ENCODE results near the gene RALGPS1. TPM values are rescaled to one million over a fixed set of nuclear protein-coding genes. Genes with fewer than 3 reads are reported as not detected.

Gene RALGPS1
- total RNA-seq, 2 donors from 2014 or later, result 9.3 to 12.6 TPM

DNA sequence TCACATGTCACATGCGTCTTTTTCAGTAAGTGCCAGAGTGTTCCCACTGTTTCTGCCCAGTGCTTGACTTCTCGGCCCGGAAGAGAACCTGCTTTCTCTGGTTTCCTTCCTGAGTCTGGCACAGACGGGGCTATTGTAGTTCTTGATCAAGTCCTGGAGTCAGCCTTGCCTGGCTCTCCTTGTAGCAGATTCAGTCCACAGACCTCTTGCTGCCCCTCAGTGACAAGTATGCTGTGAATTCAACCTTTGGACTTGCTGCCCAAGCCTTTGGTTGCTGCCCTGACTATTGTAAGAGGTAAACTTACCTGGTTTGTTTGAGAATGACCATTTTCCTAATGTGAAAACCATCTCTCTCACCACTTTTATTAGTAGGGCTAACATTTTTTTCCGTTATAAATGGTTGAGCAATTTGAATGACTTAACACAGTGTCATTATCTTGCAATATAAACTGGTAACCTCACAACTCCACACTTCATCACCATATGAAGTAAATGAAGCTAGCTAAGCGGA is 29.4 kb upstream of the RALGPS1 start:
- H3K4me1 Mint-ChIP-seq, result peaks cover 6% of the 10 kb centered on the region
- H3K9me3 ChIP-seq (ENCODE audit: control insufficient read depth, low read length, poor library complexity, severe bottlenecking), result no peaks in the 10 kb centered on the region
- H3K27ac Mint-ChIP-seq, result no peak overlapping the region
- H3K36me3 Mint-ChIP-seq (ENCODE audit: low read depth), result no peaks in the 10 kb centered on the region
- ATAC-seq, result no peak
- DNase-seq, result no peak
- no peak overlapping the region for H3K4me3 Mint-ChIP-seq
- H3K27me3 Mint-ChIP-seq, result no peaks in the 10 kb centered on the region

DNA sequence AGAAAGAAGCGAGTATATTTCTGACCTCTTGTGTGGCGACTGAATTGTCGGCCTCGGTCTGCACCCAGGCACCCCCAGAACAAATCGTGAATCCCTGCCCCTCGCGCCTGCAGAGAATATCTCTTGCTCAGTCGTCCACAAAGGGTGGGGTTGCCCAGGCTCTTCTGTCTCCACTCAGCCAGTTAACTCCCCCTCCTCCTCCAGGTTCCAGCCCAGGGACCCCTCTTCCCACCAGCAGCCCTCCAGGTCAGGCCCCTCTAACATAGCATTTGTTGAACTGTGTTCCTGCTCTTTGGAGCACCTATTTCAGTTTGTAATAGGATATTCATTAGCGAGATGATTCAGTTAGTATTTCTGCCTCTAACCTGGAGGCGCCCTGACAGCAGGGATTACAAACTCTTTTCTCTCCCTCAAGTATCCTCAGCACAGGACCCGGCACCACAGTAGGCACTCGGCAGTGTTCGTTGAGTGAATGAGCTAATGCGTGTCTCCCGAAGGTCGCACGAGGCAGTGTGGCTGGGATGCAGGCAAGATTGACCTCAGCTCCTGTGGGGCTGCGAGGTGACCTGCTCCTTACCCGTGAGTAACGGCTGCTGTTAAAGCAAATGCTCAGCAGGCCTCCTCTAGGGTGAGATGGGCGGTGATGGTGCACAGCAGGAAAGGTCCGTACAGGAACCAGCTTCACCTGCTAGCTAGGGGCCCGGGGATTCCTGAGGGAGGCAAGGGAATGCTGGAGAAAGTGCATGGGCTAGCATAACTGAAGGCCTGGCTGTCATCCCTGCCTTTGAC is 28.4 kb upstream of the RALGPS1 start:
- no peaks in the 10 kb centered on the region for H3K36me3 Mint-ChIP-seq (ENCODE audit: low read depth)
- no peaks in the 10 kb centered on the region for H3K9me3 ChIP-seq (ENCODE audit: control insufficient read depth, low read length, poor library complexity, severe bottlenecking)
- ATAC-seq (no peak), DNase-seq (no peak)
- H3K27me3 Mint-ChIP-seq, result no peaks in the 10 kb centered on the region
- H3K27ac Mint-ChIP-seq, result no peak overlapping the region
- no peak overlapping the region for H3K4me3 Mint-ChIP-seq
- H3K4me1 Mint-ChIP-seq, result peaks cover 6% of the 10 kb centered on the region

DNA sequence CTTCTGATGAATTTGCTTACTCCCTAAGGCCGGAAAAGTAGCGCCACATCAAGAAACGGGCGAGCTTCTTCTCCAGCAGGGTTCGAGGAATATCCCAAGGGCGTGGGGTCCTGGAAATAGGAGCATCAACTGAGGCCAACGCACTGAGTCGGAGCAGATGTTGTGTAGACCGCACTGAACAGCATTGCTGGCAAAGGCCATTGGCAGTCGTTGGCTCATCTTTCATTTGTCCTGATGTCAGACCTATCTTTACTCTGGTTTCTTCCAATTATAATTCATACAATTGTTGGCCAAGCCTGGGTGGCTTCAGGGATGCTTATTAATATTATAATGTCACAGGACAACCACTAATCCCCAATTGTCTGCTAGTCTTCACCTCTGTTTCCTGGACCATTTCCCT is 27.7 kb upstream of the RALGPS1 start:
- Mint-ChIP-seq H3K36me3 (ENCODE audit: low read depth) (no peaks in the 10 kb centered on the region), H3K4me3 (no peak overlapping the region), H3K4me1 (peaks cover 4% of the 10 kb centered on the region), H3K27ac (no peak overlapping the region), H3K27me3 (no peaks in the 10 kb centered on the region)
- no peaks in the 10 kb centered on the region for H3K9me3 ChIP-seq (ENCODE audit: control insufficient read depth, low read length, poor library complexity, severe bottlenecking)
- ATAC-seq (no peak), DNase-seq (no peak)

DNA sequence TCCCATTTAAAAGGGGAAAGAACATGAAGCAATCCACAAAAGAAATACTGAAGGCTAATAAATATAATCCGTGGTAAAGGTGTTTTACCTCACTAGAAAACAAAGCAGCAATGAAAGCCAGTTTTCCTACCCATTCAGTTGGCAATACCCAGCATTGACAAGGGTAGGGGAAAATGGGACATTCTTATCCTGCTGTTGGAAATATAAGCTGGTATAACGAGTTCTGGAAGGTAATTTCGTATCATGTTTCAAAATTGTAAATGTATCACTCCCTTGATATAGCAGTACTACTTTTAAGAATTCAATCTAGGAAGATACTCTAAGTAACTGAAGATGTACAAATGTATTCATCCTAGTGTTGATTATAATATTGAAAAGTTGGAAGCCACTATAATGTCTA is 22.9 kb upstream of the RALGPS1 start:
- H3K27me3 Mint-ChIP-seq, result peaks cover 6% of the 10 kb centered on the region
- ATAC-seq (no peak), DNase-seq (no peak)
- no peak overlapping the region for H3K27ac Mint-ChIP-seq
- peaks cover 4% of the 10 kb centered on the region for H3K4me1 Mint-ChIP-seq
- no peak overlapping the region for H3K4me3 Mint-ChIP-seq
- no peaks in the 10 kb centered on the region for H3K9me3 ChIP-seq (ENCODE audit: control insufficient read depth, low read length, poor library complexity, severe bottlenecking)
- H3K36me3 Mint-ChIP-seq (ENCODE audit: low read depth), result no peaks in the 10 kb centered on the region

DNA sequence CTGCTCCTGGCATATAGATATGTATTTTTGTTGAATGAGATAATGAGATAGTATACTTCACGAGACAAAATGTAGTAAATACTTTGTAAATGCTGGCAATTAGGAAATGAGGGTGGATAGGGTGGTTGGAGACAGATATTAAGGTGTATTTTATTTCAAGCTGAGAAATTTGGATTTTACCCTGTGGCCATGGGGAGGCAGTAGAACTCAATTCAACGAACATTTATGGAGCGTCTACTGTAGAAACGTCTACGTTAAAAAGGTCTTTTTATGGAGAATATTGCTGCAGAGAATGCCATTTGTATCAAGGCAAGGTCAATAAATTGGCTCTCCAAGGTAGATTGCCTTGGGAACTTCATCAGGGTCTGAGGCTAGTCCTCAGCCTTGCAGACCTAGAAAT is 21.5 kb upstream of the RALGPS1 start:
- no peaks in the 10 kb centered on the region for H3K9me3 ChIP-seq (ENCODE audit: control insufficient read depth, low read length, poor library complexity, severe bottlenecking)
- peaks cover 4% of the 10 kb centered on the region for H3K4me1 Mint-ChIP-seq
- DNase-seq (no peak), ATAC-seq (no peak)
- no peak overlapping the region for H3K4me3 Mint-ChIP-seq
- no peak overlapping the region for H3K27ac Mint-ChIP-seq
- peaks cover 2% of the 10 kb centered on the region for H3K36me3 Mint-ChIP-seq (ENCODE audit: low read depth)
- peaks cover 20% of the 10 kb centered on the region for H3K27me3 Mint-ChIP-seq

DNA sequence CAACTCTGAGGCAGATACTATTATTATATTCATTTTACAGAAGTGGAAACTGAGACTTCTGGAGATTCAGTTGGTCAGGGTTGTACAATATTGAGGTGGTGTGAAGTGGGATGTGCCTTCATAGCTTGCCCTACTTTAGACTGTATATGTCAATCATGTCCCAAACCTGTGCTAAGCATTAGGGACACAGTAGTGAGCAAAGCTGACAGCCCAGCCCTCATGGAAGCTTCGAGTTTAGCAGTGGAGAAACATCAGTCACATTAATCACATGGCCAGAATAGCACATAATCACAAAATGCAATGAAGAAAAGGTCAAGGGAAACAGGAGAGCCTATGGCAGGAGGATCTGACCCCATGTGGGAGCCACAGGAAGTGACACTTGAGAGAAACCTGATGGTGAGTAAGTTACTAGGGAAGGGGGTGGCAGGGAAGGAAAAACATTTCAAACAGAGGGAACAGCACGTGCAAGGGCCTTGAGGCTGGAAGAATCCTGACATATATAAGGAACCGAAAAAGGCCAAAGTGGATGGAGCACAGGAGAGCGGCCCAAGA is 20.5 kb upstream of the RALGPS1 start:
- DNase-seq (no peak), ATAC-seq (no peak)
- H3K4me3 Mint-ChIP-seq, result no peak overlapping the region
- peaks cover 4% of the 10 kb centered on the region for H3K4me1 Mint-ChIP-seq
- H3K27me3 Mint-ChIP-seq, result peaks cover 20% of the 10 kb centered on the region
- H3K36me3 Mint-ChIP-seq (ENCODE audit: low read depth), result peaks cover 2% of the 10 kb centered on the region
- no peaks in the 10 kb centered on the region for H3K9me3 ChIP-seq (ENCODE audit: control insufficient read depth, low read length, poor library complexity, severe bottlenecking)
- no peak overlapping the region for H3K27ac Mint-ChIP-seq

DNA sequence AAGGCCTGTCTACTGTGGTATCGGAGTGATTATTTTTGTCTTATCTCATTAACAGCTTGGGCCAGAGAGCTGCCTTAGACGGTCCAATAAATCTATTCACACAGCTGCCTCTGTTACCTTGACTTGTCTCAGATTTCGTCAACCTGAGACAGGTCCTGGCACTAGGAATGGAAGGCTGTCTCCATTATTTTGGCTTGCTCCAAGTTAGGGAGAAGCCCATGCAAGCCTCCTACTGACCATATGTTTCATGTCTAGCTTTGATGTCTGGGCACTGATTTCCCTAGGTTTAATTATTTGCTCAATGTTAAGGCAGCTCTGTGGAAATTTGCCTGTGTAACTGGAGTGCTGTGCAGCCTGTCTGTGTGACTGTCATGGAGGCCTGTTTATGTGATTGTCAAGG is 12.4 kb upstream of the RALGPS1 start:
- Mint-ChIP-seq H3K36me3 (ENCODE audit: low read depth) (no peaks in the 10 kb centered on the region), H3K4me1 (no peaks in the 10 kb centered on the region), H3K27ac (no peak overlapping the region), H3K27me3 (peaks cover 13% of the 10 kb centered on the region), H3K4me3 (no peak overlapping the region)
- H3K9me3 ChIP-seq (ENCODE audit: control insufficient read depth, low read length, poor library complexity, severe bottlenecking), result no peaks in the 10 kb centered on the region
- ATAC-seq, result no peak
- DNase-seq, result no peak

DNA sequence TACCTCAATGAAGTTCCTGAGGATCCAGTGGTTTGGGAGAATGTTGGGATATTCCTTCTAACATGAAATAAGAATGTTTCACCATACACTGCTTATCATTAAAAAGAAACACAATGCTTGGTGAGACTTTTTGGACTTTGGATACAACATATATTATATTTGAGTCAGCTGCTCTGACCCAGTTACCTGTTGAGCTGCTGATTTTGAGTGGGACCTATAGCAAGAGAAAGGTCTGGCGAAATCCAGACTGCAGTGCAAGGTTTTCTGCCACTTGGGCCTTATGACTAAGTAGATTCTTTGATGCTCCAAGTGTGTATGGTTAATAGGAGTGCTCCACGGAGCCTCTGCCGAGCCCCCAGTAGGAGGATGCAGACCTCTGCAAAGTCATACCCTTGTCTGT is 10.0 kb upstream of the RALGPS1 start:
- H3K9me3 ChIP-seq (ENCODE audit: control insufficient read depth, low read length, poor library complexity, severe bottlenecking), result no peaks in the 10 kb centered on the region
- no peak for ATAC-seq
- no peak for DNase-seq
- no peaks in the 10 kb centered on the region for H3K36me3 Mint-ChIP-seq (ENCODE audit: low read depth)
- H3K4me1 Mint-ChIP-seq, result no peaks in the 10 kb centered on the region
- no peak overlapping the region for H3K4me3 Mint-ChIP-seq
- no peak overlapping the region for H3K27ac Mint-ChIP-seq
- peaks cover 23% of the 10 kb centered on the region for H3K27me3 Mint-ChIP-seq

DNA sequence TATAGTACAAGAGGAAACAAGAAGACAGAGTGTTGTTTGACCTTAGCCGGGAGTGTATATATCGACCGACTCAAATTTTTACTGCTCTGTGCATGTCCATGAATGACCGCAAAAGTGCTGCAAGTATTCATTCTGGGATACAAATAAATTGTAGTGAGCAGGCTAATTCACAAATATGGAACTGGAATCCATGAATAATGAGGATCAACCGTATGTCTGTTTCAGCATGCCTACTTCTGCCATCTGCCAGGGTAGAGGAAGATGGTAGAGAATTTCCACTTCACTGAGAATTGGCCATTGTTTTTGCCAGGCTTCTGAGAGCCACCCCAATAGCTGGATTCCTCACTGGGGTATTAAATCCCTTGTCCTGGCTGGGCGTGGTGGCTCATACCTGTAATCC is 8.5 kb upstream of the RALGPS1 start:
- no peaks in the 10 kb centered on the region for H3K36me3 Mint-ChIP-seq (ENCODE audit: low read depth)
- no peak overlapping the region for H3K27ac Mint-ChIP-seq
- peaks cover 25% of the 10 kb centered on the region for H3K27me3 Mint-ChIP-seq
- DNase-seq (no peak), ATAC-seq (no peak)
- no peaks in the 10 kb centered on the region for H3K4me1 Mint-ChIP-seq
- no peaks in the 10 kb centered on the region for H3K9me3 ChIP-seq (ENCODE audit: control insufficient read depth, low read length, poor library complexity, severe bottlenecking)
- H3K4me3 Mint-ChIP-seq, result no peak overlapping the region

DNA sequence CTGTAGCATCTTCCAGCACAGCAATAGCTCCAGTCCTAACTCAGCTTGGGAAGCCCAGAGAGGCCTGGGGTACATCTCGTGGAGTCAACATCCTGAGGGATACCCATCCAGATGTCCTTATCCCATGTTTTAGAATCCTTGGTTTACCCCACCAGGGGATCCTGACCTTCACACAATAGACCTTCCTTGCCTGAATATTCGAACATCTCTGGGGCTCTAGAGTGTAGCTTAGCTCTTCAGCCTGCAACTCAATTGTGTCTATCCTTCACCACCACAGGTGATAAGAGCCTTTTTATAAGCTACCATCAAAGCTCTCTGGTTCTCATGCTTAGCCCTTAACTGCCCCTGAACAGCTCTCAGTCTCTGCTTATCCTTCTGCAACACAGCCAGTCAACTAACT is 7.5 kb upstream of the RALGPS1 start:
- ATAC-seq (no peak), DNase-seq (no peak)
- Mint-ChIP-seq H3K4me3 (no peak overlapping the region), H3K27me3 (peaks cover 25% of the 10 kb centered on the region), H3K4me1 (no peaks in the 10 kb centered on the region), H3K36me3 (ENCODE audit: low read depth) (no peaks in the 10 kb centered on the region), H3K27ac (no peak overlapping the region)
- H3K9me3 ChIP-seq (ENCODE audit: control insufficient read depth, low read length, poor library complexity, severe bottlenecking), result no peaks in the 10 kb centered on the region

DNA sequence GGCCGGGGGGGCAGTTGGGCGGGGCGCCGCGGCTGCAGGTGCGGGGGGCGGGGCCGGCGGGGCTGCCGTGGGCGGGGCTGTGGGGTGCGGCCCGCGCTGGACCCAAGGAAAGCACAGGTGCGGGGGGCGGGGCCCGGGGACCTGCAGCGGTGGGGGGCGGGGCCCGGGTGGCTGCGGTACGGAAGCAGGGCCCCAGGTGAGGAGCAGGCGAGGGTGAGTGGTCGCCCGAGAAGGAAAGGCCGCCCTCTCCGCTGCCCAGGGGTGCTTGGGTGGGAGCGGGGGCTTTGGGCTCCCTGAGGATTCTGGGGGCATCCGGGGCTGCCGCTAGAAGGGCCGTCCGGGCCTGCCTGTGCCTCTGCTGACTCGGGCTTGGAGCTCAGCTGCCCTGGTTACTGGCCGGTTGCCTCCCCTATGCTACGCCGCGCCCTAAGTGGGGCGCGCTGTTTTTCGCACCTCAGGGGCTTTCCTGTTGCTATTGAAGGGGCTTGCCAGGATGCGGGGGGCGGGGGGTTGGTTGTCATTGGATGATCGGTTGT is 767 bp downstream of the RALGPS1 start:
- H3K9me3 ChIP-seq (ENCODE audit: control insufficient read depth, low read length, poor library complexity, severe bottlenecking), result no peaks in the 10 kb centered on the region
- ATAC-seq (peak; percentile 20), DNase-seq (peak; percentile 21 to 66 (median 64))
- Mint-ChIP-seq H3K4me3 (peak overlapping the region; percentile 88), H3K27ac (peak overlapping the region; percentile 32), H3K4me1 (peaks cover 10% of the 10 kb centered on the region), H3K36me3 (ENCODE audit: low read depth) (peaks cover 3% of the 10 kb centered on the region), H3K27me3 (no peaks in the 10 kb centered on the region)

DNA sequence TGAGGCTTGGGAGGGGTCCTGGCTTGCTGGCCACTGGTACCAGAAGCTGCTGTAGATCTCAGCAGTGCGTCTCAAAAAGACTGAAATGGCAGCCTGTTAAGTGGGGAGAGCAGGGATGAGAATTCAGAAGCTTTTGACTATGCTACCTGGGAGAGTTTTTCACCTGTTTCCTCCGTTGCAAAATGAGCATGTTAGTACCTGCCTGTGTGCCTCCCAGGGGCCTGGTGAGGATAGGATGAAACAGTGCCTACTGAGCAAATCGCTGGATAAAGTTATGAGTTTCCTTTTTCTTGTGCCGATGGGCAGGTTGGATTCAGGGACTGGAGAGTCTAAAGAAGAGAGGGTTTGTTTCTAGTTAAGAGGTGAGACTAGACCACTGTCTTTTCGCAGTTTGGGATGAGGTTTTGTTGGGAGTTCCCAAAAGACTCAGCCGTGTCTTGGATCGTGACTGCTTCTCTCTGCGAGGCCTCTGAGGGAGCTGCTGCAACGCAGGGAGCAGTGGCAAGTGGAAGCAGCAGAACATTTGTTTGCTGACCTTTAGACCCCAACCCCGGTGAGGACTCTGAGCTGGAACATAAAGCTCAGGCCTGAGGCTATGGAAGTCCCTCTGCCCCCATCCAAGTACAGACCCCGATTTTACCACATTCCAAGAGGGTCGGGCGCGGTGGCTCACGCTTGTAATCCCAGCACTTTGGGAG is 1.4 kb downstream of the RALGPS1 start:
- H3K27ac Mint-ChIP-seq, result peak overlapping the region; percentile 32
- H3K4me1 Mint-ChIP-seq, result peaks cover 10% of the 10 kb centered on the region
- no peaks in the 10 kb centered on the region for H3K9me3 ChIP-seq (ENCODE audit: control insufficient read depth, low read length, poor library complexity, severe bottlenecking)
- ATAC-seq, result no peak
- H3K36me3 Mint-ChIP-seq (ENCODE audit: low read depth), result peaks cover 4% of the 10 kb centered on the region
- peak overlapping the region; percentile 88 for H3K4me3 Mint-ChIP-seq
- no peaks in the 10 kb centered on the region for H3K27me3 Mint-ChIP-seq
- no peak for DNase-seq

DNA sequence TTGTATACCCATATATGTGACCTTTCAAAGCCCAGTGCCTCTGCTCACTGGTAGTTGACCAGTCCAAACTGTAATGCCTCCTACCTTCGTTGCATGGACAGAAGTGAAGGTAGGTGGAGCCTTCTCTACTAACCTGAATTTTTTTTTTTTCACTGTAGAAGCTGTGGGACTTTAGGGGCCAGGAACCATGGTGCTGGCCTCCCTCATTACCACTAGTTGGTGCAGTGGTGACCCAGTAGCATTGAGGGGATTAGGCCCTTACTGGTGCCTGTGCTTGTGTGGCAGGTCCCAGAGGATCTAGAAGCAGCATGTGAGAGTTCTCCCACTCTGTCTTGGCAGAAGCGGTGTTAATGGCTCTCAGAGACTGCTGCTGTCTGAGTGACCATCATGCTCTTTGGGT is 2.3 kb downstream of the RALGPS1 start:
- Mint-ChIP-seq H3K4me3 (no peak overlapping the region), H3K4me1 (peaks cover 10% of the 10 kb centered on the region), H3K36me3 (ENCODE audit: low read depth) (peaks cover 4% of the 10 kb centered on the region), H3K27ac (no peak overlapping the region), H3K27me3 (no peaks in the 10 kb centered on the region)
- ATAC-seq, result no peak
- no peak for DNase-seq
- H3K9me3 ChIP-seq (ENCODE audit: control insufficient read depth, low read length, poor library complexity, severe bottlenecking), result no peaks in the 10 kb centered on the region

Data from T-helper 17 cell (primary cell).